HL-60 (cell line): ENCODE results near the gene PNPLA1.

Source experiments
- CTCF ChIP-seq: IDR thresholded peaks from one replicate; pipeline ENCODE4 v1.5.1; 2011; ENCODE audit warnings: low read length, control low read depth, inconsistent platforms; ENCODE audit not compliant: insufficient read depth
- POLR2AphosphoS5 ChIP-seq: IDR thresholded peaks from 2 replicates; pipeline ENCODE4 v1.6.1; 2012; ENCODE audit warnings: low read depth

GRCh38 chr6:36317623-36318022 lies 47.8 kb downstream of the PNPLA1 start:
- no peak for TF ChIP-seq CTCF
- TF ChIP-seq POLR2AphosphoS5: no peak
